ENCODE results near the gene ARMC7. TPM values are rescaled to one million over a fixed set of nuclear protein-coding genes. Genes with fewer than 3 reads are reported as not detected.

ARMC7 gene
- total and polyA plus RNA-seq, 10 of the 15 experiments (the other 5 are each of a cell fraction or from before 2014, with no cell fraction given): 1.5 to 19.8 (median 6.3) TPM

DNA sequence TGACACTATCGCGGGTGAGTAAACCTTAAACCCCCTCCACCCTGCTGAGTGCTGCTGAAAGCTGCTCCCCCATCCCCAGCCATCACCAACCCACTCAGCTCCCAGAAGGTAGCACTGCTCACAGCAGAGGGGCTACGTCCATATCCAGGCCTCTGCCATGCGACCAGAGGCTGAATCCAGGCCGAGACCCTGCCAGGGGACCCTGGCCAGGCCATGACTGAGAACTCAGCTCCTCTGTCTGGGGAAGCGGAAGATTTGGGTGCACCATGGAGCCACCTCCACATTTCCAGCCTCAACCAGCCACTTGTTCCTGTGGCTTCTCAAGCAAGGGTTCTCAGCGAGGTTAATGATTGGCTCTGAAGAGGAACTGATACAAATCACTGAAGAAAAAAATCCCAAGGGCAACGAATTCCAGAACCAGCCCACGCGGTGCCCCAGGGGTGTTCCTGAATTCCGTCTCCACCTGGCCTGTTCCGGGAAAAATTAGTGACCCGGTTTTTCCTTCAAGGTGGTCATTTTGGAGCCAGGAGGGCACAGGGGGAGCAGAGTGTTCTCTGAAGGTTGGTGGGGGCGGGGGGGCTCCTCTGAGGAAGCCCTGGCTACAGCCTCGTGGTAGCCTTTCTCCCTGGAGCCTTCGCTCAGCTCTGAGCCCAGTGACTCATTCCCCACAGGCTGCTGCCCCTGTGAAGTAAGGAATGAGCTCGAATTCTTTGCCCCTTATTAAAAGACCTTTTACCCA, 31.3 kb upstream of the ARMC7 start (continued):
- TF ChIP-seq PRDM15 (CRISPR knock-in tag; IDR thresholded peaks at IDR 0.05) (no peak), CBFB (IDR thresholded peaks at IDR 0.05; ENCODE audit: low read depth) (no peak), CHD1 (IDR thresholded peaks at IDR 0.05; ENCODE audit: low read depth, low read length) (no peak), PAX5 (IDR thresholded peaks at IDR 0.05; ENCODE audit: borderline replicate concordance, low read depth, low read length) (no peak), MEF2B (IDR thresholded peaks at IDR 0.05; ENCODE audit: partially characterized antibody, poor library complexity, severe bottlenecking) (peak; percentile 91), CBX3 (IDR thresholded peaks at IDR 0.05; ENCODE audit: borderline replicate concordance, low read depth) (no peak), POU2F2 (IDR thresholded peaks at IDR 0.05; ENCODE audit: borderline replicate concordance, low read depth, low read length) (no peak), ZNF592 (IDR thresholded peaks at IDR 0.05) (no peak), ZNF622 (IDR thresholded peaks at IDR 0.05) (no peak), SIX5 (IDR thresholded peaks at IDR 0.05; ENCODE audit: low read depth, low read length, severe bottlenecking) (no peak), FOXM1 (IDR thresholded peaks at IDR 0.05; ENCODE audit: low read depth, low read length) (no peak), HSF1 (IDR thresholded peaks at IDR 0.05; ENCODE audit: low read depth, low read length) (no peak), STAT3 (IDR thresholded peaks at IDR 0.05; ENCODE audit: low read depth, low read length) (0 out of 2 replicates have a peak, but pooled peaks have one; percentile 4), GATAD2B (conservative IDR thresholded peaks at IDR 0.05; ENCODE audit: low read depth) (peak; percentile 72), ZZZ3 (IDR thresholded peaks at IDR 0.05; ENCODE audit: control insufficient read depth, insufficient read length, low read depth) (no peak), MTA3 (IDR thresholded peaks at IDR 0.05; ENCODE audit: borderline replicate concordance, low read length) (peak; percentile 11; the same call in 1 of the 2 replicates), SMARCA5 (IDR thresholded peaks at IDR 0.05) (no peak), NR2C1 (IDR thresholded peaks at IDR 0.05) (no peak)

Measured in GM12878 (cell line).